HepG2 (cell line): Measurements from ENCODE around the gene MYH15. TPM values are rescaled to one million over a fixed set of nuclear protein-coding genes. Genes with fewer than 3 reads are reported as not detected.

ENCODE experiments used
- ATAC-seq: fragments of 200-7000 bp; cut with Tn5 transposase; 3 replicates; pipeline ENCODE4 v1.9.1; 2020; ENCODE audit warnings: mild to moderate bottlenecking, moderate library complexity
- BruUV-seq: library from RNA; stranded (reverse); fragments of 400-500 nt; replicated peaks from 2 replicates; lab custom pipeline; 2021; lab: Mats Ljungman, UMichigan
- CTCF ChIA-PET: fragments of 300-600 bp; formaldehyde crosslinking; extraction: SDS; loops from one replicate; lab custom pipeline; 2021; ENCODE audit warnings: low total read pairs, inconsistent platforms, low intra/inter-chr PET ratio; lab: Yijun Ruan, JAX
- POLR2A ChIA-PET: fragments of 350-600 bp; sonication (Branson Sonifier 250); formaldehyde crosslinking; loops from one replicate; lab custom pipeline; 2020; ENCODE audit warnings: antibody characterized with exemption, inconsistent platforms; lab: Yijun Ruan, JAX
- DNase-seq: peaks from one replicate; pipeline ENCODE4 v3.0.0-alpha.2; 2015; ENCODE audit warnings: low spot score
- FAIRE-seq: peaks from 3 replicates; lab custom pipeline; 2011; peaks lifted over from hg19 to GRCh38; lab: Jason Lieb, UNC
- H2AFZ ChIP-seq: one replicate; pipeline ENCODE4 v1.6.1; 2011; ENCODE audit warnings: low read length, inconsistent platforms
- H3K27ac ChIP-seq: fragments of 300-600 bp; 3 replicates; pipeline ENCODE4 v1.8.0; 2011; ENCODE audit warnings: mixed run types, mild to moderate bottlenecking, mixed read lengths, low read length, inconsistent platforms; ENCODE audit not compliant: insufficient read depth; ENCODE audit errors: extremely low read length
- H3K27me3 ChIP-seq, 2 experiments: fragments of 200-600 bp in 1 of 2; 2 replicates in 1 of 2; 3 replicates in 1 of 2; pipeline versions ENCODE4 v1.6.0 to v1.8.0; 2011; ENCODE audit warnings: low read length in 2 of 2, mild to moderate bottlenecking in 2 of 2, moderate library complexity in 2 of 2, inconsistent platforms in 1 of 2; ENCODE audit not compliant: insufficient read depth in 2 of 2, control insufficient read depth in 1 of 2
- H3K36me3 ChIP-seq, 2 experiments: fragments of 200-600 bp in 1 of 2; replicated peaks in 1 of 2; 2 replicates in 1 of 2; 3 replicates in 1 of 2; pipeline versions ENCODE4 v1.5.1 to v1.8.0; 2011; ENCODE audit warnings: low read length in 2 of 2, inconsistent platforms in 1 of 2; ENCODE audit not compliant: insufficient read depth in 2 of 2, control insufficient read depth in 1 of 2
- H3K4me1 ChIP-seq: 2 replicates; pipeline ENCODE4 v1.5.1; 2012; ENCODE audit warnings: low read length, inconsistent platforms; ENCODE audit not compliant: insufficient read depth
- H3K4me2 ChIP-seq: 2 replicates; pipeline ENCODE4 v1.6.0; 2011; ENCODE audit warnings: low read depth, low read length, inconsistent platforms
- H3K4me3 ChIP-seq, 3 experiments: fragments of 200-600 bp in 1 of 3; sonication (generic), shearing (Covaris generic) in 1 of 3; replicated peaks in 1 of 3; 2 replicates each; pipeline ENCODE4 v1.5.1; 2011 to 2016; ENCODE audit warnings: low read length in 3 of 3, inconsistent platforms in 2 of 3, low read depth in 2 of 3, mild to moderate bottlenecking in 2 of 3, control low read depth in 1 of 3, mixed read lengths in 1 of 3; ENCODE audit not compliant: insufficient read depth in 1 of 3
- H3K79me2 ChIP-seq: one replicate; pipeline ENCODE4 v1.6.1; 2011; ENCODE audit warnings: low read length, inconsistent platforms; ENCODE audit not compliant: insufficient read depth
- H3K9ac ChIP-seq: 2 replicates; pipeline ENCODE4 v1.6.0; 2011; ENCODE audit warnings: mild to moderate bottlenecking, low read depth, low read length, inconsistent platforms; ENCODE audit not compliant: insufficient read depth
- H3K9me3 ChIP-seq: 2 replicates; pipeline ENCODE4 v1.5.1; 2012; ENCODE audit warnings: mild to moderate bottlenecking, low read length
- H4K20me1 ChIP-seq: 2 replicates; pipeline ENCODE4 v1.6.0; 2011; ENCODE audit warnings: inconsistent platforms, mild to moderate bottlenecking, low read length, moderate library complexity; ENCODE audit not compliant: insufficient read depth
- ATRX ChIP-seq: sonication (generic); formaldehyde crosslinking; IDR thresholded peaks from 2 replicates; pipeline ENCODE4 v1.4.0; 2020; ENCODE audit warnings: missing genetic modification reagents, borderline replicate concordance
- BATF2 ChIP-seq: sonication (generic); formaldehyde crosslinking; IDR thresholded peaks from 2 replicates; pipeline ENCODE4 v1.8.0; 2022; ENCODE audit warnings: mild to moderate bottlenecking, missing genetic modification reagents, moderate library complexity
- GRHL1 ChIP-seq: sonication (generic); formaldehyde crosslinking; conservative IDR thresholded peaks from 2 replicates; pipeline ENCODE4 v1.8.0; 2022; ENCODE audit warnings: missing genetic modification reagents
- HMG20A ChIP-seq: IDR thresholded peaks from 2 replicates; pipeline ENCODE4 v1.6.1; 2016; ENCODE audit warnings: borderline replicate concordance
- HMG20B ChIP-seq: conservative IDR thresholded peaks from 2 replicates; pipeline ENCODE4 v1.6.1; 2016; ENCODE audit warnings: missing genetic modification reagents, missing compliant biosample characterization
- KAT7 ChIP-seq: IDR thresholded peaks from 2 replicates; pipeline ENCODE4 v1.6.1; 2018; ENCODE audit warnings: borderline replicate concordance, missing compliant biosample characterization
- KDM5B ChIP-seq: sonication (generic); formaldehyde crosslinking; IDR thresholded peaks from 2 replicates; pipeline ENCODE4 v1.4.0; 2020; ENCODE audit warnings: missing genetic modification reagents, mild to moderate bottlenecking, borderline replicate concordance
- NCOA5 ChIP-seq: sonication (generic); formaldehyde crosslinking; IDR thresholded peaks from 2 replicates; pipeline ENCODE4 v1.4.0; 2020; ENCODE audit warnings: missing genetic modification reagents
- ZFP37 ChIP-seq: sonication (generic); formaldehyde crosslinking; IDR thresholded peaks from 2 replicates; pipeline ENCODE4 v1.4.0; 2020; ENCODE audit warnings: missing genetic modification reagents, borderline replicate concordance
- ZNF20 ChIP-seq: sonication (generic); formaldehyde crosslinking; IDR thresholded peaks from 2 replicates; pipeline ENCODE4 v1.4.0; 2020; ENCODE audit warnings: mild to moderate bottlenecking, moderate library complexity, missing genetic modification reagents
- ZNF329 ChIP-seq: sonication (generic); formaldehyde crosslinking; IDR thresholded peaks from 2 replicates; pipeline ENCODE4 v1.9.0; 2021; ENCODE audit warnings: low read depth, mild to moderate bottlenecking, missing genetic modification reagents
- ZNF460 ChIP-seq: sonication (generic); formaldehyde crosslinking; IDR thresholded peaks from 2 replicates; pipeline ENCODE4 v1.5.1; 2020; ENCODE audit warnings: missing genetic modification reagents, mild to moderate bottlenecking, borderline replicate concordance
- ZNF616 ChIP-seq: sonication (generic); formaldehyde crosslinking; IDR thresholded peaks from 2 replicates; pipeline ENCODE4 v1.5.0; 2020; ENCODE audit warnings: low read depth, mild to moderate bottlenecking, missing genetic modification reagents
- ZNF703 ChIP-seq: sonication (generic); formaldehyde crosslinking; IDR thresholded peaks from 2 replicates; pipeline ENCODE4 v1.5.1; 2020; ENCODE audit warnings: missing genetic modification reagents, mild to moderate bottlenecking, moderate library complexity, borderline replicate concordance
- ZSCAN22 ChIP-seq: sonication (generic); formaldehyde crosslinking; IDR thresholded peaks from 2 replicates; pipeline ENCODE4 v1.4.0; 2020; ENCODE audit warnings: mild to moderate bottlenecking, missing genetic modification reagents
- ZZZ3 ChIP-seq: sonication (generic); formaldehyde crosslinking; IDR thresholded peaks from 2 replicates; pipeline ENCODE4 v1.4.0; 2020; ENCODE audit warnings: missing genetic modification reagents, mild to moderate bottlenecking, borderline replicate concordance
- WGBS: methylation state at CpG from one replicate; pipeline ENCODE4 v1.1.6; 2017; ENCODE audit warnings: low lambda C conversion rate; 5-methylcytosine and 5-hydroxymethylcytosine counted together
- in situ Hi-C: cut with HindIII; loops from 2 replicates; pipeline ENCODE4 v1.10.0; 2017; ENCODE audit warnings: low pct_unique_long_range_greater_than_20kb; ENCODE audit not compliant: extremely low pct_ligation_motif_present
- intact Hi-C: fragments of 100-400 bp; cut with micrococcal nuclease; formaldehyde crosslinking; loops from one replicate; pipeline ENCODE4 v1.10.0; 2022; ENCODE audit not compliant: unreplicated experiment
- polyA plus RNA-seq, 8 experiments: library from polyadenylated mRNA; depleted of rRNA in 3 of 8; stranded (reverse) in 7 of 8; unstranded in 1 of 8; fragments of >200 nt; fragmentation: Illumina TruSeq in 4 of 8; extraction: Trizol in 4 of 8; gene quantifications; 2 replicates each; pipeline versions ENCODE4 v1.2.1 to v1.2.3, GENCODE V29; 2011 to 2016; ENCODE audit warnings: low read depth in 4 of 8, missing spikeins in 1 of 8, mixed read lengths in 1 of 8; ENCODE audit not compliant: insufficient read depth in 1 of 8
- total RNA-seq, 5 experiments: library from RNA; depleted of rRNA; stranded (reverse); fragments of >200 nt; fragmentation: Illumina TruSeq; extraction: Trizol; gene quantifications; 2 replicates each; pipeline ENCODE4 v1.2.3, GENCODE V29; 2016; ENCODE audit warnings: low read depth in 1 of 5
- TF ChIP-seq, protein P1 (sequence below): sonication (generic); formaldehyde crosslinking; IDR thresholded peaks from 2 replicates; pipeline ENCODE4 v1.4.0; 2020; ENCODE audit warnings: missing genetic modification reagents, low read depth, mild to moderate bottlenecking, borderline replicate concordance
- TF ChIP-seq, protein P2 (sequence below): sonication (generic); formaldehyde crosslinking; IDR thresholded peaks from 2 replicates; pipeline ENCODE4 v1.9.0; 2021; ENCODE audit warnings: missing genetic modification reagents, borderline replicate concordance
- TF ChIP-seq, protein P3 (sequence below): sonication (generic); formaldehyde crosslinking; IDR thresholded peaks from 2 replicates; pipeline ENCODE4 v1.5.1; 2020; ENCODE audit warnings: mild to moderate bottlenecking, missing genetic modification reagents, borderline replicate concordance

The MYH15 gene
- total and polyA plus RNA-seq, 2 of the 13 experiments (the other 11 are each of a cell fraction or from before 2014, with no cell fraction given): 0.03 to 0.09 TPM

- Histone ChIP-seq H3K27me3 (no peaks in the 10 kb centered on the region), H2AFZ (no peak overlapping the region)
- TF ChIP-seq, protein P1, sequence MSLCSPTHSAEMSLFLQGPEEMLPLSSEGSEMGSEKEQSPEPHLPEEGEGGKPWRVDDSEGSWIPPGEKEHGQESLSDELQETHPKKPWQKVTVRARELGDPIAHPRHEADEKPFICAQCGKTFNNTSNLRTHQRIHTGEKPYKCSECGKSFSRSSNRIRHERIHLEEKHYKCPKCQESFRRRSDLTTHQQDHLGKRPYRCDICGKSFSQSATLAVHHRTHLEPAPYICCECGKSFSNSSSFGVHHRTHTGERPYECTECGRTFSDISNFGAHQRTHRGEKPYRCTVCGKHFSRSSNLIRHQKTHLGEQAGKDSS: no peak
- TF ChIP-seq KDM5B (CRISPR knock-in tag) (no peak), ZNF329 (CRISPR knock-in tag) (no peak), HMG20A (CRISPR knock-in tag) (no peak), ZSCAN22 (CRISPR knock-in tag) (no peak), ZNF20 (CRISPR knock-in tag) (no peak), BATF2 (CRISPR knock-in tag) (no peak), ZNF616 (CRISPR knock-in tag) (no peak), GRHL1 (CRISPR knock-in tag) (no peak), KAT7 (no peak), ZFP37 (CRISPR knock-in tag) (no peak), ZNF460 (no peak), ZNF703 (CRISPR knock-in tag) (no peak), ATRX (CRISPR knock-in tag) (no peak), NCOA5 (CRISPR knock-in tag) (no peak), ZZZ3 (CRISPR knock-in tag) (no peak), HMG20B (CRISPR knock-in tag) (no peak)
- TF ChIP-seq, protein P2, sequence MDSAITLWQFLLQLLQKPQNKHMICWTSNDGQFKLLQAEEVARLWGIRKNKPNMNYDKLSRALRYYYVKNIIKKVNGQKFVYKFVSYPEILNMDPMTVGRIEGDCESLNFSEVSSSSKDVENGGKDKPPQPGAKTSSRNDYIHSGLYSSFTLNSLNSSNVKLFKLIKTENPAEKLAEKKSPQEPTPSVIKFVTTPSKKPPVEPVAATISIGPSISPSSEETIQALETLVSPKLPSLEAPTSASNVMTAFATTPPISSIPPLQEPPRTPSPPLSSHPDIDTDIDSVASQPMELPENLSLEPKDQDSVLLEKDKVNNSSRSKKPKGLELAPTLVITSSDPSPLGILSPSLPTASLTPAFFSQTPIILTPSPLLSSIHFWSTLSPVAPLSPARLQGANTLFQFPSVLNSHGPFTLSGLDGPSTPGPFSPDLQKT: no peak
- TF ChIP-seq, protein P3, sequence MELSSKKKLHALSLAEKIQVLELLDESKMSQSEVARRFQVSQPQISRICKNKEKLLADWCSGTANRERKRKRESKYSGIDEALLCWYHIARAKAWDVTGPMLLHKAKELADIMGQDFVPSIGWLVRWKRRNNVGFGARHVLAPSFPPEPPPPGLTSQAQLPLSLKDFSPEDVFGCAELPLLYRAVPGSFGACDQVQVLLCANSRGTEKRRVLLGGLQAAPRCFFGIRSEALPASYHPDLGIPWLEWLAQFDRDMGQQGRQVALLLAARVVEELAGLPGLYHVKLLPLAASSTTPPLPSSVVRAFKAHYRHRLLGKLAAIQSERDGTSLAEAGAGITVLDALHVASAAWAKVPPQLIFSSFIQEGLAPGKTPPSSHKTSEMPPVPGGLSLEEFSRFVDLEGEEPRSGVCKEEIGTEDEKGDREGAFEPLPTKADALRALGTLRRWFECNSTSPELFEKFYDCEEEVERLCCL (CRISPR knock-in tag): no peak
- TF ChIP-seq, all 625 proteins: peak for 0
- FAIRE-seq (no peak), ATAC-seq (no peak), DNase-seq (no peak)
- POLR2A ChIA-PET: no interaction called here
- intact Hi-C loops: no loop called here
- Histone ChIP-seq H3K4me1 (no peaks in the 10 kb centered on the region), H4K20me1 (no peaks in the 10 kb centered on the region), H3K36me3 (no peaks in the 10 kb centered on the region), H3K9me3 (no peaks in the 10 kb centered on the region), H3K4me2 (no peak overlapping the region), H3K79me2 (no peaks in the 10 kb centered on the region), H3K9ac (no peak overlapping the region), H3K27ac (no peak overlapping the region), H3K4me3 (no peak overlapping the region)
- no TSS peak for BruUV-seq
- CTCF ChIA-PET: no interaction called here
- 0% methylated on average over 1 of the region's 1 CpG for WGBS
- in situ Hi-C loops: no loop called here
These were observed 76.5 kb downstream of the MYH15 start for GRCh38 chr3:108433928-108434327.
